Fibroblast of skin of back (primary cell): ENCODE data around the gene CXXC4. TPM values are rescaled to one million over a fixed set of nuclear protein-coding genes. Genes with fewer than 3 reads are reported as not detected.

ENCODE experiments used
- DNase-seq: peaks from one replicate; pipeline ENCODE4 v3.0.0-alpha.2; 2013
- polyA plus RNA-seq, 2 experiments: library from polyadenylated mRNA; unstranded; fragments of 120-200 nt; gene quantifications; one replicate each; pipeline ENCODE4 v1.2.1, GENCODE V29; 2013; ENCODE audit not compliant: insufficient read length in 2 of 2

The CXXC4 gene
- polyA plus RNA-seq (2013, experiment 1 of 2; ENCODE audit: insufficient read length): not detected
- polyA plus RNA-seq (2013, experiment 2 of 2; ENCODE audit: insufficient read length): not detected

GRCh38 chr4:104494822-104495559, at the start of gene CXXC4:
Gene CXXC4, minus strand, starts transcription at chr4:104494894. Its CDS starts 3,092 bp downstream, at chr4:104491802.
- DNase-seq: peak; percentile 24

GRCh38 chr4:104533156-104533555, 38.5 kb upstream of the CXXC4 start:
- DNase-seq: no peak

- no peak for DNase-seq
These were observed 38.0 kb upstream of the CXXC4 start for GRCh38 chr4:104532677-104533076.

GRCh38 chr4:104531390-104531789, 36.7 kb upstream of the CXXC4 start:
- DNase-seq: no peak

GRCh38 chr4:104530426-104530825, 35.7 kb upstream of the CXXC4 start:
- no peak for DNase-seq

GRCh38 chr4:104524591-104524990, 29.9 kb upstream of the CXXC4 start:
- peak; percentile 63 for DNase-seq

- no peak for DNase-seq
These were observed 29.3 kb upstream of the CXXC4 start for GRCh38 chr4:104524026-104524425.

- no peak for DNase-seq
These were observed 24.9 kb upstream of the CXXC4 start for GRCh38 chr4:104519588-104519987.

GRCh38 chr4:104516884-104517283, 22.2 kb upstream of the CXXC4 start:
- DNase-seq: no peak

- DNase-seq: no peak
These were observed 13.5 kb upstream of the CXXC4 start for GRCh38 chr4:104508224-104508623.

- no peak for DNase-seq
These were observed 12.4 kb upstream of the CXXC4 start for GRCh38 chr4:104507112-104507511.

GRCh38 chr4:104504536-104504935, 9.8 kb upstream of the CXXC4 start:
- DNase-seq: no peak

- no peak for DNase-seq
These were observed 7.8 kb upstream of the CXXC4 start for GRCh38 chr4:104502471-104502870.

- DNase-seq: no peak
These were observed 6.6 kb upstream of the CXXC4 start for GRCh38 chr4:104501290-104501689.

GRCh38 chr4:104500442-104500841, 5.7 kb upstream of the CXXC4 start:
- DNase-seq: no peak

- no peak for DNase-seq
These were observed 509 bp downstream of the CXXC4 start for GRCh38 chr4:104494185-104494584.

GRCh38 chr4:104493081-104493831, 1.4 kb downstream of the CXXC4 start:
- DNase-seq: no peak

- DNase-seq: no peak
These were observed 2.4 kb downstream of the CXXC4 start for GRCh38 chr4:104492183-104492771.

- peak; percentile 30 for DNase-seq
These were observed 3.1 kb downstream of the CXXC4 start for GRCh38 chr4:104491481-104492182.

- DNase-seq: peak; percentile 59
These were observed 3.8 kb downstream of the CXXC4 start for GRCh38 chr4:104490770-104491480.

- no peak for DNase-seq
These were observed 4.5 kb downstream of the CXXC4 start for GRCh38 chr4:104490096-104490769.

- DNase-seq: no peak
These were observed 5.0 kb downstream of the CXXC4 start for GRCh38 chr4:104489731-104490095.
